Measurements from ENCODE around the gene SRC.

The SRC gene

GRCh38 chr20:37439223-37439933, 93.4 kb downstream of the SRC start:
- no peaks in the 10 kb centered on the region for H3K9me3 ChIP-seq (ENCODE audit: insufficient read depth, low read length)
- H3K4me3 ChIP-seq (ENCODE audit: insufficient read depth, low read length, poor library complexity, severe bottlenecking) = no peak overlapping the region
- no peak overlapping the region for H3K27ac ChIP-seq (ENCODE audit: low read depth, low read length)
- TF ChIP-seq CTCF (IDR thresholded peaks at IDR 0.05; ENCODE audit: insufficient read depth, low read length, poor library complexity, severe bottlenecking) (no peak), EZH2phosphoT487 (conservative IDR thresholded peaks at IDR 0.05; ENCODE audit: low read length) (no peak)
- H3K27me3 ChIP-seq (ENCODE audit: low read length) = no peaks in the 10 kb centered on the region
- no peak overlapping the region for H3K4me2 ChIP-seq (ENCODE audit: low read depth, low read length, poor library complexity, severe bottlenecking)
- H3K36me3 ChIP-seq (ENCODE audit: low read length) = no peaks in the 10 kb centered on the region
- H3F3A ChIP-seq (ENCODE audit: insufficient read depth) = no peaks in the 10 kb centered on the region
- H4K20me1 ChIP-seq (ENCODE audit: low read depth, low read length) = no peaks in the 10 kb centered on the region
- H2AFZ ChIP-seq (ENCODE audit: low read depth, low read length, severe bottlenecking) = no peak overlapping the region
- no peaks in the 10 kb centered on the region for H3K9me2 ChIP-seq (replicated peaks; ENCODE audit: insufficient read depth, low read length)
- H3K9ac ChIP-seq (ENCODE audit: low read length) = no peak overlapping the region
- H3K79me2 ChIP-seq (ENCODE audit: insufficient read depth, low read length) = no peaks in the 10 kb centered on the region

GRCh38 chr20:37441023-37441422, 95.1 kb downstream of the SRC start:
- Histone ChIP-seq H3F3A (ENCODE audit: insufficient read depth) (no peaks in the 10 kb centered on the region), H2AFZ (ENCODE audit: low read depth, low read length, severe bottlenecking) (no peak overlapping the region), H3K79me2 (ENCODE audit: insufficient read depth, low read length) (no peaks in the 10 kb centered on the region), H3K4me2 (ENCODE audit: low read depth, low read length, poor library complexity, severe bottlenecking) (no peak overlapping the region), H3K9ac (ENCODE audit: low read length) (no peak overlapping the region), H3K9me2 (replicated peaks; ENCODE audit: insufficient read depth, low read length) (no peaks in the 10 kb centered on the region), H4K20me1 (ENCODE audit: low read depth, low read length) (no peaks in the 10 kb centered on the region), H3K27ac (ENCODE audit: low read depth, low read length) (no peak overlapping the region), H3K4me3 (ENCODE audit: insufficient read depth, low read length, poor library complexity, severe bottlenecking) (no peak overlapping the region), H3K9me3 (ENCODE audit: insufficient read depth, low read length) (no peaks in the 10 kb centered on the region), H3K27me3 (ENCODE audit: low read length) (no peaks in the 10 kb centered on the region), H3K36me3 (ENCODE audit: low read length) (no peaks in the 10 kb centered on the region)
- no peak for TF ChIP-seq EZH2phosphoT487 (conservative IDR thresholded peaks at IDR 0.05; ENCODE audit: low read length)
- no peak for TF ChIP-seq CTCF (IDR thresholded peaks at IDR 0.05; ENCODE audit: insufficient read depth, low read length, poor library complexity, severe bottlenecking)

GRCh38 chr20:37442547-37442946, 96.6 kb downstream of the SRC start:
- Histone ChIP-seq H3K27me3 (ENCODE audit: low read length) (no peaks in the 10 kb centered on the region), H3K27ac (ENCODE audit: low read depth, low read length) (no peak overlapping the region), H3F3A (ENCODE audit: insufficient read depth) (no peaks in the 10 kb centered on the region), H3K9ac (ENCODE audit: low read length) (no peak overlapping the region), H3K9me3 (ENCODE audit: insufficient read depth, low read length) (no peaks in the 10 kb centered on the region), H2AFZ (ENCODE audit: low read depth, low read length, severe bottlenecking) (no peak overlapping the region), H4K20me1 (ENCODE audit: low read depth, low read length) (no peaks in the 10 kb centered on the region), H3K36me3 (ENCODE audit: low read length) (no peaks in the 10 kb centered on the region), H3K79me2 (ENCODE audit: insufficient read depth, low read length) (no peaks in the 10 kb centered on the region), H3K4me2 (ENCODE audit: low read depth, low read length, poor library complexity, severe bottlenecking) (no peak overlapping the region), H3K4me3 (ENCODE audit: insufficient read depth, low read length, poor library complexity, severe bottlenecking) (no peak overlapping the region), H3K9me2 (replicated peaks; ENCODE audit: insufficient read depth, low read length) (no peaks in the 10 kb centered on the region)
- no peak for TF ChIP-seq EZH2phosphoT487 (conservative IDR thresholded peaks at IDR 0.05; ENCODE audit: low read length)
- TF ChIP-seq CTCF (IDR thresholded peaks at IDR 0.05; ENCODE audit: insufficient read depth, low read length, poor library complexity, severe bottlenecking) = no peak

Measured in SU-DHL-6 (cell line).